Measurements from ENCODE around the gene DLGAP5.

Gene DLGAP5

GRCh38 chr14:55129086-55129427 lies 62.3 kb downstream of the DLGAP5 start, which contains the start of gene LGALS3:
LGALS3 (plus strand) TSS chr14:55129252; CDS start chr14:55137374, 8,122 bp downstream.
- TF ChIP-seq CTCF (conservative IDR thresholded peaks at IDR 0.05), result no peak

GRCh38 chr14:55128386-55129085 lies 62.8 kb downstream of the DLGAP5 start:
- no peak for TF ChIP-seq CTCF (conservative IDR thresholded peaks at IDR 0.05)
- H3K27ac ChIP-seq, result no peak overlapping the region

More at GRCh38 chr14:55129086-55129427, 62.3 kb downstream of the DLGAP5 start, which contains the start of gene LGALS3:
- H3K27ac ChIP-seq, result peak within 1 kb of the TSS; percentile 18

GRCh38 chr14:55127460-55127951 lies 63.9 kb downstream of the DLGAP5 start:
- TF ChIP-seq CTCF (conservative IDR thresholded peaks at IDR 0.05), result no peak
- H3K27ac ChIP-seq, result peak overlapping the region; percentile 4; the same call in 1 of the 2 replicates

GRCh38 chr14:55126932-55127459 lies 64.4 kb downstream of the DLGAP5 start:
- no peak for TF ChIP-seq CTCF (conservative IDR thresholded peaks at IDR 0.05)

GRCh38 chr14:55126034-55126433 lies 65.4 kb downstream of the DLGAP5 start:
- no peak overlapping the region for H3K27ac ChIP-seq
- TF ChIP-seq CTCF (conservative IDR thresholded peaks at IDR 0.05), result no peak

More at GRCh38 chr14:55126932-55127459, 64.4 kb downstream of the DLGAP5 start:
- peak overlapping the region; percentile 4; the same call in 1 of the 2 replicates for H3K27ac ChIP-seq

GRCh38 chr14:55125403-55125802 lies 66.0 kb downstream of the DLGAP5 start:
- no peak overlapping the region for H3K27ac ChIP-seq
- no peak for TF ChIP-seq CTCF (conservative IDR thresholded peaks at IDR 0.05)

GRCh38 chr14:55124774-55125386 lies 66.5 kb downstream of the DLGAP5 start:
- no peak for TF ChIP-seq CTCF (conservative IDR thresholded peaks at IDR 0.05)
- no peak overlapping the region for H3K27ac ChIP-seq

All from VCaP (cell line).